ENCODE measurements around the gene CTSW. TPM values are rescaled to one million over a fixed set of nuclear protein-coding genes. Genes with fewer than 3 reads are reported as not detected.

The CTSW gene
- polyA plus RNA-seq, 3 donors, result 0.71 to 1.3 (median 0.78) TPM

DNA sequence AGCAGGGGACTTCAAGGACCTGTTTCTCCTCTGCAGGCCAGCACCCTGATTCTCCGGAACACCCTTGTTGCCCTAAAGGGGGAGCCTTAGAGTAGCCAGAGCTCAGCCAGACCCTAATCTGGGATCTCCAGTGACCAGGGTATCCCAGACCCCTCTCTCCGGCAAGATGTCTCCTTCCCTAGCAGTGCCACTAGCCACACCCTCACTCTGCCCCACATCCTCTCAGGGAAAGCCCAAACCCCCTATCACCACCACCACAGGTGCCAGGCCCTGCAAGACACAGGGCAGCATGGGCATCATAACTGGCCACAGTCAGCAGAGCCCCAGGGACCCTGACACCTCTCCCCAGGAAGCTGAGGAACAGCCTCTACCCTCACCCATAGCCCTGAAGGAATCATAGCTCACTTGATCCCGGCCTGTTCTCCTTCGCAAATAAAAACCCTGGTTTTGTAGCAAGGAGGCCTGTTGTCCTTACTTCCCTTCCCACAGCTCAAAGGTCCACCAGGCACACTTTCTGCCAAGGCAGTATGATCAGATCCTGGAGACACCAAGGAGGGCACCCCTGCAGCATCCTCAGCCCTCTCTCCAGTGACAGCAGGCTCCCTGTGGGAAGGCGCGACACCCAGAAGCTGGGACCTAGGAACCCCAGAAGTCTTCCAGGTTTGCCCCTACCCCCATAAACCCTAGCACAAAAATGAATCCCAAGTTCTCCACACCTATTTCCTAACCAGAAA lies 26.2 kb upstream of the CTSW start:
- Histone ChIP-seq H3K79me2 (ENCODE audit: insufficient read depth, low read length) (peaks cover 48% of the 10 kb centered on the region), H3K27ac (ENCODE audit: low read depth in 1 of 2, low read length in 2 of 2) (peak overlapping the region in 1 of 2 donors; percentile 18), H3K9ac (ENCODE audit: insufficient read depth, low read length, poor library complexity, severe bottlenecking) (no peak overlapping the region), H3K4me3 (replicated peaks in 1 of 3; ENCODE audit: low read depth in 2 of 3, low read length in 3 of 3) (no peak overlapping the region), H3K27me3 (ENCODE audit: control insufficient read depth in 2 of 2, insufficient read depth in 2 of 2, low read length in 2 of 2) (no peaks in the 10 kb centered on the region), H3K4me2 (replicated peaks; ENCODE audit: extremely low read depth, low read length, poor library complexity, severe bottlenecking) (no peak overlapping the region), H4K20me1 (ENCODE audit: insufficient read depth, low read length) (peaks cover 85% of the 10 kb centered on the region), H3K36me3 (replicated peaks in 1 of 2; ENCODE audit: control insufficient read depth in 1 of 2, insufficient read depth in 2 of 2, low read length in 2 of 2) (peaks cover 42 to 58% of the 10 kb centered on the region in 2 donors), H3K4me1 (ENCODE audit: control insufficient read depth in 1 of 2, insufficient read depth in 2 of 2, low read length in 2 of 2) (peaks cover 14 to 23% of the 10 kb centered on the region in 2 donors), H3K9me3 (replicated peaks in 1 of 2; ENCODE audit: control insufficient read depth in 1 of 2, insufficient read depth in 1 of 2, low read length in 2 of 2) (peaks cover 4 to 8% of the 10 kb centered on the region in 2 donors), H2AFZ (ENCODE audit: insufficient read depth, low read depth, low read length, poor library complexity, severe bottlenecking) (no peak overlapping the region)
- Mint-ChIP-seq H3K9me3 (peaks cover 0 to 14% (median 8%) of the 10 kb centered on the region in 7 donors), H3K36me3 (peaks cover 45 to 59% of the 10 kb centered on the region in 2 donors), H3K4me1 (peaks cover 39% of the 10 kb centered on the region), H3K27ac (peak overlapping the region in 6 of 7 donors; percentile 37 to 75 (median 58)), H3K4me3 (no peak overlapping the region), H3K27me3 (ENCODE audit: low read depth in 3 of 3) (no peaks in the 10 kb centered on the region)
- WGBS (ENCODE audit: insufficient coverage), result 100% methylated on average over 6 of the region's 6 CpGs
- intact Hi-C loops (cut with micrococcal nuclease), result no loop called here
- TF ChIP-seq, protein P1, sequence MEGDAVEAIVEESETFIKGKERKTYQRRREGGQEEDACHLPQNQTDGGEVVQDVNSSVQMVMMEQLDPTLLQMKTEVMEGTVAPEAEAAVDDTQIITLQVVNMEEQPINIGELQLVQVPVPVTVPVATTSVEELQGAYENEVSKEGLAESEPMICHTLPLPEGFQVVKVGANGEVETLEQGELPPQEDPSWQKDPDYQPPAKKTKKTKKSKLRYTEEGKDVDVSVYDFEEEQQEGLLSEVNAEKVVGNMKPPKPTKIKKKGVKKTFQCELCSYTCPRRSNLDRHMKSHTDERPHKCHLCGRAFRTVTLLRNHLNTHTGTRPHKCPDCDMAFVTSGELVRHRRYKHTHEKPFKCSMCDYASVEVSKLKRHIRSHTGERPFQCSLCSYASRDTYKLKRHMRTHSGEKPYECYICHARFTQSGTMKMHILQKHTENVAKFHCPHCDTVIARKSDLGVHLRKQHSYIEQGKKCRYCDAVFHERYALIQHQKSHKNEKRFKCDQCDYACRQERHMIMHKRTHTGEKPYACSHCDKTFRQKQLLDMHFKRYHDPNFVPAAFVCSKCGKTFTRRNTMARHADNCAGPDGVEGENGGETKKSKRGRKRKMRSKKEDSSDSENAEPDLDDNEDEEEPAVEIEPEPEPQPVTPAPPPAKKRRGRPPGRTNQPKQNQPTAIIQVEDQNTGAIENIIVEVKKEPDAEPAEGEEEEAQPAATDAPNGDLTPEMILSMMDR (IDR thresholded peaks at IDR 0.05), result no peak
- no peak for DNase-seq

DNA sequence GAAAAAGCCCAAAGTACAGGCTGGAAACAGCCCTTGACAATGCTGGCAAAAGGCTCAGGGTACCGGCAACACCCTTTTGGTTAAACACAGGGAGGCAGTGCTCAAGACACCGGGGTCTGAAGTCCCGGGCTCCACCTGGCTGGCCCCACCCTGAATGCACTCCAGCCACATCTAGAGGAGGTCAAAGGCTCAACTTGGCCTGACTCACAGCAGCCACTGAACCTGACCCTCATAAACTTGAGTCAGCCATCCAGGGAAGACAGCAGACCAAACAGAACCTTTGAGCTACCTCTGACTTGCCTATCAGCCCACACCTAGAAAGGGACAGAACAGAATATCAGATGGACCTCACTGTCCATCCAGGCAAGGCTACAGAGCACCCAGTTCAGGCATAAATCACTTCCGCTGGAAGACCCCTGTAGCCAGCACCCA lies 25.5 kb upstream of the CTSW start:
- peaks cover 0 to 2% (median 0%) of the 10 kb centered on the region in 3 donors for H3K27me3 Mint-ChIP-seq (ENCODE audit: low read depth in 3 of 3)
- 100% methylated on average over 3 of the region's 4 CpGs for WGBS (ENCODE audit: insufficient coverage)
- Histone ChIP-seq H3K9me3 (replicated peaks in 1 of 2; ENCODE audit: control insufficient read depth in 1 of 2, insufficient read depth in 1 of 2, low read length in 2 of 2) (peaks cover 4 to 8% of the 10 kb centered on the region in 2 donors), H4K20me1 (ENCODE audit: insufficient read depth, low read length) (peaks cover 85% of the 10 kb centered on the region), H3K36me3 (replicated peaks in 1 of 2; ENCODE audit: control insufficient read depth in 1 of 2, insufficient read depth in 2 of 2, low read length in 2 of 2) (peaks cover 42 to 58% of the 10 kb centered on the region in 2 donors), H2AFZ (ENCODE audit: insufficient read depth, low read depth, low read length, poor library complexity, severe bottlenecking) (no peak overlapping the region), H3K27ac (ENCODE audit: low read depth in 1 of 2, low read length in 2 of 2) (peak overlapping the region in 1 of 2 donors; percentile 18), H3K9ac (ENCODE audit: insufficient read depth, low read length, poor library complexity, severe bottlenecking) (no peak overlapping the region), H3K4me3 (replicated peaks in 1 of 3; ENCODE audit: low read depth in 2 of 3, low read length in 3 of 3) (no peak overlapping the region), H3K4me2 (replicated peaks; ENCODE audit: extremely low read depth, low read length, poor library complexity, severe bottlenecking) (no peak overlapping the region), H3K4me1 (ENCODE audit: control insufficient read depth in 1 of 2, insufficient read depth in 2 of 2, low read length in 2 of 2) (peaks cover 21 to 31% of the 10 kb centered on the region in 2 donors), H3K79me2 (ENCODE audit: insufficient read depth, low read length) (peaks cover 48% of the 10 kb centered on the region), H3K27me3 (ENCODE audit: control insufficient read depth in 2 of 2, insufficient read depth in 2 of 2, low read length in 2 of 2) (no peaks in the 10 kb centered on the region)
- H3K9me3 Mint-ChIP-seq, result peaks cover 0 to 15% (median 8%) of the 10 kb centered on the region in 7 donors
- H3K4me3 Mint-ChIP-seq, result no peak overlapping the region
- intact Hi-C loops (cut with micrococcal nuclease), result no loop called here
- H3K4me1 Mint-ChIP-seq, result peaks cover 41% of the 10 kb centered on the region
- peak in 1 of 3 donors; percentile 4 for DNase-seq
- TF ChIP-seq, protein P1 (IDR thresholded peaks at IDR 0.05), result no peak
- H3K36me3 Mint-ChIP-seq, result peaks cover 45 to 59% of the 10 kb centered on the region in 2 donors
- peak overlapping the region in 3 of 7 donors; percentile 50 to 80 (median 57) for H3K27ac Mint-ChIP-seq
